ENCODE results near the gene C5orf47. TPM values are rescaled to one million over a fixed set of nuclear protein-coding genes. Genes with fewer than 3 reads are reported as not detected.

The C5orf47 gene
- polyA plus RNA-seq, 4 donors: 0.09 to 0.16 (median 0.13) TPM

- no peak for DNase-seq (ENCODE audit: low read depth in 4 of 4, low spot score in 2 of 4)
Observed at GRCh38 chr5:174022384-174023095, 33.6 kb downstream of the C5orf47 start.

DNA sequence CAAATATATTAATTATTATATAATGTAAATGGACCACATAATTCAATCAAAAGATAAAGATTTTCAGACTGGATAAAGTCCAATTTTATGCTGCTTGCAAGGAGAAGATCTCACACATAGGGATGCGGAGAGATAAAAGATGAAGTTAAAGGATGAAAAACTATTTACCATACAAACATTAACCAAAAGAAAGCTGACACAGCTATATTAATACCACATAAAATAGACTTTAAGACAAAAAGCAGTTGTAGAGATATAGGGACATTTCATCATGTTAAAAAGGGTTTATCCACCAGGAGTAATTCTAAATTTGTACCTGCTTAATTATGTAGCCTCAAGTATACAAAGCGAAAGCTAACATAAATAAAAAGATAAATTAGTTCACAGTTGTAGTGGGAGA is 41.3 kb downstream of the C5orf47 start:
- no peak for DNase-seq (ENCODE audit: low read depth in 4 of 4, low spot score in 2 of 4)

DNA sequence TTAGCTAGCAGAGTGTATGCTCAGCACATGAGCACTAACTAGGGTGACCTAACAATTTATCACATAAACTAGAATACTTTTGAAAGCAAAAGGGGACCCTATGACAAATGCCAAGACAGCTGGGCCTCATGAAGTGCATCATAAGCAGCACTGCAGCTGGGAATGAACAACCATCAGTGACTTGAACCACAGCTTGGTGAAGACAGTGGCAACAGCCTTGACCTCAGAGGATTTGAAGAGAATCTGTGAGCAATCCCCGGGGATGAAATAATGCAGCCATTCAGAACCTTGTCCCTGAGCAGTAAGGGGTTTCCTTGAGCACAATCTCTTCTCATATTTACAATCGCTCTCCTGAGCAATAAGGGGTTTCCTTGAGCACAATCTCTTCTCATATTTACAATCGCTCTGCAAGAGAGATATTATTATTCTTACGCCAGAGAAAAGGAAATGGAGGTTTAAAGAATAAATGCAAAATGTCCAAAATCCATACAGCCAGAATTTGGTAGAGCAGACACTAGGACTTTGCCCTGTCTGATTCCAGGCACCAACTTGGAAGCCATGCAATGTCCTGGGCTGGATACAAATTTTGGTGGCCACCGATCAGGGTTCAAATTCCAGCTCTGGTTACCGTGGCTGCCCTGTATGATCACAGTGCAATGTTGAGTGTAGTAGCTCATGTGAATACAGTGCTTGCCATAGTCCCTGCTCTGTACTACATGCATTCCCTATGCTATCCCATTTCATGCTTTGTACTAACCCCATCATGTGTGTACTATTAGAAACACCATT is 55.7 kb downstream of the C5orf47 start:
- DNase-seq (ENCODE audit: low read depth in 4 of 4, low spot score in 2 of 4): no peak

- peak; percentile 56 to 90 (median 76) for DNase-seq (ENCODE audit: low read depth in 4 of 4, low spot score in 2 of 4)
Observed at GRCh38 chr5:174045470-174046025, 56.6 kb downstream of the C5orf47 start, which contains the start of gene NSG2. TSS of gene NSG2 (plus strand) at chr5:174045706. CDS start at chr5:174046756, 1,050 bp downstream.

- no peak for DNase-seq (ENCODE audit: low read depth in 4 of 4, low spot score in 2 of 4)
Observed at GRCh38 chr5:174046558-174046957, 57.6 kb downstream of the C5orf47 start.

- no peak for DNase-seq (ENCODE audit: low read depth in 4 of 4, low spot score in 2 of 4)
Observed at GRCh38 chr5:174047472-174048099, 58.6 kb downstream of the C5orf47 start.

GRCh38 chr5:174052636-174053035 is 63.7 kb downstream of the C5orf47 start:
- no peak for DNase-seq (ENCODE audit: low read depth in 4 of 4, low spot score in 2 of 4)

GRCh38 chr5:174053905-174054304 is 64.9 kb downstream of the C5orf47 start:
- no peak for DNase-seq (ENCODE audit: low read depth in 4 of 4, low spot score in 2 of 4)

Other genes starting within 250 kb of the C5orf47 start
- 10 to 100 TPM; 29.8 to 49.1 (median 39.0) TPM for gene CPEB4, start 100.8 kb upstream of the C5orf47 start, polyA plus RNA-seq (ENCODE audit: insufficient read length in 4 of 4)
- 1 to 10 TPM in 1 of 4 donors, under 1 TPM in 2, not detected in 1; 0.11 to 1.9 (median 0.62) TPM for gene NSG2, start 56.5 kb downstream of the C5orf47 start, polyA plus RNA-seq (ENCODE audit: insufficient read length in 4 of 4)

Measured in left renal cortex interstitium (tissue), 4 donors.